K562 (cell line): ENCODE results near the gene OR2A25. TPM values are rescaled to one million over a fixed set of nuclear protein-coding genes. Genes with fewer than 3 reads are reported as not detected.

Experiments used
- ATAC-seq: fragments of 200-7000 bp; cut with Tn5 transposase; 3 replicates; pipeline ENCODE4 v1.9.1; 2020; ENCODE audit warnings: moderate library complexity
- BruUV-seq: library from RNA; stranded (reverse); fragments of 400-500 nt; replicated peaks from 2 replicates; lab custom pipeline; 2021; lab: Mats Ljungman, UMichigan
- CTCF ChIA-PET: fragments of 300-600 bp; formaldehyde crosslinking; extraction: SDS; loops from one replicate; lab custom pipeline; 2021; ENCODE audit warnings: low intra/inter-chr PET ratio; lab: Yijun Ruan, JAX
- POLR2A ChIA-PET: fragments of 300-600, 350-650 bp; sonication (Branson Sonifier 250); formaldehyde crosslinking; extraction: SDS; loops from one replicate; lab custom pipeline; 2021; ENCODE audit warnings: antibody characterized with exemption, inconsistent platforms; lab: Yijun Ruan, JAX
- DNase-seq, 4 experiments: peaks; one replicate each; pipeline versions ENCODE4 v3.0.0 to v3.0.0-alpha.2; 2011 to 2018; ENCODE audit warnings: low spot score in 3 of 4, mixed read lengths in 3 of 4; ENCODE audit errors: extremely low read depth in 1 of 4
- FAIRE-seq: peaks from 2 replicates; lab custom pipeline; 2011; peaks lifted over from hg19 to GRCh38; lab: Jason Lieb, UNC
- H2AFZ ChIP-seq: 2 replicates; pipeline ENCODE4 v1.6.0; 2011; ENCODE audit warnings: low read depth, low read length, control low read depth, inconsistent platforms
- H3K27ac ChIP-seq: fragments of 200-600 bp; 3 replicates; pipeline ENCODE4 v1.8.0; 2011; ENCODE audit warnings: low read depth, mild to moderate bottlenecking, control low read depth, inconsistent platforms, low read length, moderate library complexity, mixed read lengths; ENCODE audit errors: extremely low read depth
- H3K27me3 ChIP-seq, 2 experiments: fragments of 300-600 bp in 1 of 2; 2 replicates in 1 of 2; 3 replicates in 1 of 2; pipeline versions ENCODE4 v1.6.0 to v1.8.0; 2011; ENCODE audit warnings: inconsistent platforms in 2 of 2, low read length in 2 of 2, mild to moderate bottlenecking in 1 of 2, mixed read lengths in 1 of 2, moderate library complexity in 1 of 2; ENCODE audit not compliant: control insufficient read depth in 2 of 2, insufficient read depth in 2 of 2
- H3K36me3 ChIP-seq: fragments of 300-600 bp; 3 replicates; pipeline ENCODE4 v1.8.0; 2011; ENCODE audit warnings: mild to moderate bottlenecking, low read length, inconsistent platforms; ENCODE audit not compliant: control insufficient read depth, insufficient read depth
- H3K4me1 ChIP-seq, 2 experiments: fragments of 200-600 bp in 1 of 2; replicated peaks in 1 of 2; 2 replicates in 1 of 2; 3 replicates in 1 of 2; pipeline versions ENCODE4 v1.5.1 to v1.8.0; 2011; ENCODE audit warnings: inconsistent platforms in 2 of 2, low read length in 2 of 2, mild to moderate bottlenecking in 1 of 2, mixed read lengths in 1 of 2, moderate library complexity in 1 of 2; ENCODE audit not compliant: control insufficient read depth in 2 of 2, insufficient read depth in 2 of 2
- H3K4me2 ChIP-seq: 2 replicates; pipeline ENCODE4 v1.6.1; 2011; ENCODE audit warnings: low read length, control low read depth, inconsistent platforms, mixed read lengths; ENCODE audit not compliant: insufficient read depth
- H3K4me3 ChIP-seq: fragments of 200-600 bp; sonication (generic), shearing (Covaris generic); 2 replicates; pipeline ENCODE4 v1.5.1; 2016; ENCODE audit warnings: control low read depth, inconsistent platforms
- H3K79me2 ChIP-seq: fragments of 200-600 bp; 3 replicates; pipeline ENCODE4 v1.8.0; 2011; ENCODE audit warnings: low read length, inconsistent platforms; ENCODE audit not compliant: control insufficient read depth, insufficient read depth
- H3K9ac ChIP-seq, 2 experiments: 2 replicates each; pipeline versions ENCODE4 v1.6.0 to v1.6.1; 2011; ENCODE audit warnings: low read depth in 2 of 2, low read length in 2 of 2, control low read depth in 1 of 2, inconsistent platforms in 1 of 2, mild to moderate bottlenecking in 1 of 2, mixed read lengths in 1 of 2; ENCODE audit not compliant: insufficient read depth in 1 of 2
- H3K9me1 ChIP-seq: one replicate; pipeline ENCODE4 v1.6.0; 2011; ENCODE audit warnings: inconsistent platforms, mild to moderate bottlenecking, low read length, moderate library complexity; ENCODE audit not compliant: control insufficient read depth, insufficient read depth
- H3K9me3 ChIP-seq: replicated peaks from 2 replicates; pipeline ENCODE4 v1.5.1; 2011; ENCODE audit warnings: low read depth, low read length, inconsistent platforms; ENCODE audit not compliant: control insufficient read depth, insufficient read depth
- H4K20me1 ChIP-seq: replicated peaks from 2 replicates; pipeline ENCODE4 v1.6.1; 2011; ENCODE audit warnings: low read length, inconsistent platforms, mixed read lengths; ENCODE audit not compliant: control insufficient read depth, insufficient read depth
- ADNP ChIP-seq: fragments of 200-800 bp; sonication (Bioruptor generic); IDR thresholded peaks from 2 replicates; pipeline ENCODE4 v1.6.1; 2016; ENCODE audit warnings: missing genetic modification characterization, missing compliant biosample characterization
- EGR1 ChIP-seq: fragments of 450-650 bp; conservative IDR thresholded peaks from 2 replicates; pipeline ENCODE4 v1.6.1; 2017; ENCODE audit warnings: mild to moderate bottlenecking
- JUND ChIP-seq, 2 experiments: IDR thresholded peaks; 2 replicates in 1 of 2; 3 replicates in 1 of 2; pipeline ENCODE4 v1.6.1; 2011; ENCODE audit warnings: borderline replicate concordance in 2 of 2, low read depth in 2 of 2, low read length in 2 of 2, improper control_type of control experiment in 1 of 2, missing biosample characterization in 1 of 2, missing genetic modification characterization in 1 of 2, missing genetic modification reagents in 1 of 2
- LCOR ChIP-seq: sonication (generic); formaldehyde crosslinking; IDR thresholded peaks from 2 replicates; pipeline ENCODE4 v1.8.0; 2022; ENCODE audit warnings: mild to moderate bottlenecking, missing genetic modification reagents
- MYC ChIP-seq, 2 experiments: fragments of 250-450 bp in 1 of 2; sonication (Bioruptor Pico) in 1 of 2; IDR thresholded peaks; 2 replicates each; pipeline versions ENCODE4 v1.5.1 to v1.6.1; 2012 to 2021; ENCODE audit warnings: low read depth in 2 of 2, borderline replicate concordance in 1 of 2, improper control_type of control experiment in 1 of 2, low read length in 1 of 2, mild to moderate bottlenecking in 1 of 2, moderate library complexity in 1 of 2
- NCOR1 ChIP-seq: fragments of 450-650 bp; IDR thresholded peaks from 2 replicates; pipeline ENCODE4 v1.6.1; 2016; ENCODE audit warnings: mild to moderate bottlenecking, moderate library complexity
- NFIC ChIP-seq: fragments of 450-650 bp; IDR thresholded peaks from 2 replicates; pipeline ENCODE4 v1.6.1; 2017; ENCODE audit warnings: mild to moderate bottlenecking, inconsistent platforms
- RAD21 ChIP-seq, 2 experiments: fragments of 250-450 bp in 1 of 2; fragments of 450-650 bp in 1 of 2; sonication (Bioruptor Pico) in 1 of 2; formaldehyde crosslinking in 1 of 2; IDR thresholded peaks in 1 of 2; conservative IDR thresholded peaks in 1 of 2; 2 replicates each; pipeline versions ENCODE4 v1.4.0 to v1.8.0; 2020 to 2022; ENCODE audit warnings: mild to moderate bottlenecking in 2 of 2, moderate library complexity in 1 of 2
- SAFB ChIP-seq: fragments of 200-400 bp; formaldehyde crosslinking; IDR thresholded peaks from 2 replicates; pipeline ENCODE4 v1.6.1; 2017; ENCODE audit warnings: low read depth, low read length, borderline replicate concordance
- SRF ChIP-seq, 2 experiments: fragments of 250-450, 450-650 bp in 1 of 2; sonication (Bioruptor Pico) in 1 of 2; sonication (generic) in 1 of 2; formaldehyde crosslinking; IDR thresholded peaks; 2 replicates each; pipeline versions ENCODE4 v1.5.0 to v1.5.1; 2020 to 2022; ENCODE audit warnings: mild to moderate bottlenecking in 1 of 2, missing genetic modification reagents in 1 of 2
- TAL1 ChIP-seq: fragments of 450-650 bp; IDR thresholded peaks from 2 replicates; pipeline ENCODE4 v1.6.1; 2016; ENCODE audit warnings: mild to moderate bottlenecking
- WGBS: fragments of 100-300 bp; shearing (Covaris generic); methylation state at CpG from one replicate; pipeline ENCODE4 v1.1.6; 2016; ENCODE audit warnings: low coverage, mixed read lengths; ENCODE audit not compliant: insufficient coverage; ENCODE audit errors: missing lambda C conversion rate; 5-methylcytosine and 5-hydroxymethylcytosine counted together
- in situ Hi-C: fragments of 300-500 bp; cut with MboI; formaldehyde crosslinking; loops from 4 replicates; pipeline ENCODE4 v1.15.0; 2018; ENCODE audit warnings: inconsistent platforms, mixed read lengths
- intact Hi-C: fragments of 100-400 bp; cut with micrococcal nuclease; formaldehyde crosslinking; loops from 2 replicates; pipeline ENCODE4 v1.14.2; 2022
- polyA plus RNA-seq, 8 experiments: library from polyadenylated mRNA; depleted of rRNA in 4 of 8; stranded (reverse) in 5 of 8; unstranded in 3 of 8; fragments of >200 nt; fragmentation: Nextera tagmentation in 2 of 8; fragmentation: Illumina TruSeq in 1 of 8; extraction: Ambion mirVana in 2 of 8; extraction: Trizol in 1 of 8; gene quantifications; 2 replicates each; pipeline versions ENCODE4 v1.2.1 to v1.2.3, GENCODE V29; 2011 to 2014; ENCODE audit warnings: inconsistent platforms in 1 of 8, missing spikeins in 1 of 8
- total RNA-seq, 7 experiments: library from RNA; depleted of rRNA in 6 of 7; stranded (reverse); fragments of >200 nt in 6 of 7; fragmentation: Illumina TruSeq in 2 of 7; extraction: Trizol in 2 of 7; gene quantifications; 2 replicates each; pipeline versions ENCODE4 v1.2.1 to v1.2.3, GENCODE V29; 2011 to 2021; ENCODE audit warnings: low replicate concordance in 1 of 7
- TF ChIP-seq, protein P1 (sequence below): fragments of 450-650 bp; formaldehyde crosslinking; IDR thresholded peaks from 2 replicates; pipeline ENCODE4 v1.4.0; 2020; ENCODE audit warnings: mild to moderate bottlenecking, mixed read lengths
- TF ChIP-seq, protein P2 (sequence below), 3 experiments: IDR thresholded peaks in 2 of 3; conservative IDR thresholded peaks in 1 of 3; 2 replicates each; pipeline ENCODE4 v1.5.1; 2011 to 2012; ENCODE audit warnings: low read length in 3 of 3, mild to moderate bottlenecking in 3 of 3, control low read depth in 2 of 3, improper control_type of control experiment in 1 of 3, inconsistent platforms in 1 of 3, low read depth in 1 of 3, mixed read lengths in 1 of 3, moderate library complexity in 1 of 3; ENCODE audit not compliant: insufficient read depth in 2 of 3

Gene OR2A25
- total and polyA plus RNA-seq, 9 of the 15 experiments (the other 6 are each of a cell fraction or from before 2014, with no cell fraction given), result not detected

DNA sequence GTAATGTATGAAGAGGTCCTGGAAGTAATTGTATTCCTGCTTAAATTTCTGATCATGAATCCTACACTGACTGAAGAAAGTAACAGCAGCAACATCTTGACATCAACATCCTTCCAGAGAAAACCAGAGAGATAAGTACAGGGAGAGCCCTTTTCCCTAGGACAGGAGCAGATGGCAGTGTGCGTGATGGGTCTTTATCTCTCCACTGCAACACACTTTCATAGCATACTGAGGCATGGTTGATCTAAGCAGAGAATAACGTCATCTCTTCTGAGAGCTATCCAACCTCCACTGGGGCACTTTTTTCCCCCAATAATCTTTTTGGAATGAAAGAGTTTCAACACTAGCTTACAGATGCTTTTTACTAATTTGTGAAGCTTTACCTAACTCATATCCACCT, 342 bp downstream of the OR2A25 start (continued):
- TF ChIP-seq JUND (IDR thresholded peaks at IDR 0.05; ENCODE audit: borderline replicate concordance, low read depth, low read length), result 0 out of 2 replicates have a peak, but pooled peaks have one; percentile 14
- peak; percentile 27; the same call in 1 of the 3 replicates for TF ChIP-seq JUND (tag; IDR thresholded peaks at IDR 0.05; ENCODE audit: borderline replicate concordance, low read depth, low read length)
- TF ChIP-seq SRF (CRISPR knock-in tag; IDR thresholded peaks at IDR 0.05), result no peak
- TF ChIP-seq TAL1, result peak; percentile 36; the same call in 1 of the 2 replicates
- TF ChIP-seq NCOR1, result 0 out of 2 replicates have a peak, but pooled peaks have one; percentile 26

DNA sequence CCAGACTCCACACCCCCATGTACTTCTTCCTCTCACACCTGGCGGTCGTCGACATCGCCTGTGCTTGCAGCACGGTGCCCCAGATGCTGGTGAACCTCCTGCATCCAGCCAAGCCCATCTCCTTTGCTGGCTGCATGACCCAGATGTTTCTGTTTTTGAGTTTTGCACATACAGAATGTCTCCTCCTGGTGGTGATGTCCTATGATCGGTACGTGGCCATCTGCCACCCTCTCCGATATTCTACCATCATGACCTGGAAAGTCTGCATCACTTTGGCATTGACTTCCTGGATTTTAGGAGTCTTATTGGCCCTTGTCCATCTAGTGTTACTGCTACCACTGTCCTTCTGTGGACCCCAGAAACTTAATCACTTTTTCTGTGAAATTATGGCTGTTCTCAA, 4.8 kb downstream of the OR2A25 start:
- Histone ChIP-seq H3K9me3 (no peaks in the 10 kb centered on the region), H2AFZ (peak overlapping the region; percentile 71), H3K4me2 (no peak overlapping the region), H3K27ac (no peak overlapping the region), H3K4me1 (no peaks in the 10 kb centered on the region), H3K27me3 (no peaks in the 10 kb centered on the region), H3K9ac (no peak overlapping the region), H4K20me1 (no peaks in the 10 kb centered on the region), H3K4me3 (no peak overlapping the region), H3K79me2 (no peaks in the 10 kb centered on the region), H3K36me3 (no peaks in the 10 kb centered on the region), H3K9me1 (no peaks in the 10 kb centered on the region)
- FAIRE-seq, result no peak
- intact Hi-C loops (no loop called here), in situ Hi-C loops (no loop called here)
- BruUV-seq, result no TSS peak
- TF ChIP-seq, protein P1, sequence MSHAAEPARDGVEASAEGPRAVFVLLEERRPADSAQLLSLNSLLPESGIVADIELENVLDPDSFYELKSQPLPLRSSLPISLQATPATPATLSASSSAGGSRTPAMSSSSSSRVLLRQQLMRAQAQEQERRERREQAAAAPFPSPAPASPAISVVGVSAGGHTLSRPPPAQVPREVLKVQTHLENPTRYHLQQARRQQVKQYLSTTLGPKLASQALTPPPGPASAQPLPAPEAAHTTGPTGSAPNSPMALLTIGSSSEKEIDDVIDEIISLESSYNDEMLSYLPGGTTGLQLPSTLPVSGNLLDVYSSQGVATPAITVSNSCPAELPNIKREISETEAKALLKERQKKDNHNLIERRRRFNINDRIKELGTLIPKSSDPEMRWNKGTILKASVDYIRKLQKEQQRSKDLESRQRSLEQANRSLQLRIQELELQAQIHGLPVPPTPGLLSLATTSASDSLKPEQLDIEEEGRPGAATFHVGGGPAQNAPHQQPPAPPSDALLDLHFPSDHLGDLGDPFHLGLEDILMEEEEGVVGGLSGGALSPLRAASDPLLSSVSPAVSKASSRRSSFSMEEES, result no peak
- peak in 1 of 2 experiments; percentile 16; a peak in 1 of 4 replicates for TF ChIP-seq RAD21 (CRISPR knock-in tag; conservative IDR thresholded peaks at IDR 0.05 in 1 of 2, IDR thresholded peaks at IDR 0.05 in 1 of 2)
- TF ChIP-seq, protein P2, sequence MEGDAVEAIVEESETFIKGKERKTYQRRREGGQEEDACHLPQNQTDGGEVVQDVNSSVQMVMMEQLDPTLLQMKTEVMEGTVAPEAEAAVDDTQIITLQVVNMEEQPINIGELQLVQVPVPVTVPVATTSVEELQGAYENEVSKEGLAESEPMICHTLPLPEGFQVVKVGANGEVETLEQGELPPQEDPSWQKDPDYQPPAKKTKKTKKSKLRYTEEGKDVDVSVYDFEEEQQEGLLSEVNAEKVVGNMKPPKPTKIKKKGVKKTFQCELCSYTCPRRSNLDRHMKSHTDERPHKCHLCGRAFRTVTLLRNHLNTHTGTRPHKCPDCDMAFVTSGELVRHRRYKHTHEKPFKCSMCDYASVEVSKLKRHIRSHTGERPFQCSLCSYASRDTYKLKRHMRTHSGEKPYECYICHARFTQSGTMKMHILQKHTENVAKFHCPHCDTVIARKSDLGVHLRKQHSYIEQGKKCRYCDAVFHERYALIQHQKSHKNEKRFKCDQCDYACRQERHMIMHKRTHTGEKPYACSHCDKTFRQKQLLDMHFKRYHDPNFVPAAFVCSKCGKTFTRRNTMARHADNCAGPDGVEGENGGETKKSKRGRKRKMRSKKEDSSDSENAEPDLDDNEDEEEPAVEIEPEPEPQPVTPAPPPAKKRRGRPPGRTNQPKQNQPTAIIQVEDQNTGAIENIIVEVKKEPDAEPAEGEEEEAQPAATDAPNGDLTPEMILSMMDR (IDR thresholded peaks at IDR 0.05 in 2 of 3, conservative IDR thresholded peaks at IDR 0.05 in 1 of 3; ENCODE audit: insufficient read depth in 2 of 3, low read depth in 1 of 3, low read length in 3 of 3), result peak; percentile 31 to 37 (median 35); a peak in 4 of 6 replicates
- TF ChIP-seq ADNP (tag), result no peak
- TF ChIP-seq NFIC, result no peak
- no peak for TF ChIP-seq LCOR (CRISPR knock-in tag)
- no peak for TF ChIP-seq MYC (IDR thresholded peaks at IDR 0.05; ENCODE audit: low read depth, low read length)
- TF ChIP-seq MYC (CRISPR knock-in tag; IDR thresholded peaks at IDR 0.05; ENCODE audit: borderline replicate concordance, low read depth), result no peak
- TF ChIP-seq SAFB, result no peak
- no peak for TF ChIP-seq EGR1
- WGBS, result 7% methylated on average over 8 of the region's 8 CpGs
- peak; percentile 55 for ATAC-seq
- POLR2A ChIA-PET, result no interaction called here
- peak in 1 of 4 experiments; percentile 22 for DNase-seq
- CTCF ChIA-PET, result no interaction called here
